GM06990 (cell line): ENCODE measurements around the gene EDN2.

Experiments used
- DNase-seq: peaks from one replicate; pipeline ENCODE4 v3.0.0-alpha.2; 2011; ENCODE audit not compliant: insufficient read length; ENCODE audit errors: extremely low read depth
- H3K27me3 ChIP-seq: replicated peaks from 2 replicates; pipeline ENCODE4 v1.6.0; 2011; ENCODE audit warnings: low read length; ENCODE audit not compliant: control insufficient read depth, insufficient read depth
- H3K36me3 ChIP-seq: 2 replicates; pipeline ENCODE4 v1.5.1; 2011; ENCODE audit warnings: low read length; ENCODE audit not compliant: control insufficient read depth, insufficient read depth
- H3K4me3 ChIP-seq: replicated peaks from 2 replicates; pipeline ENCODE4 v1.5.1; 2011; ENCODE audit warnings: low read depth, mild to moderate bottlenecking, control low read depth, low read length
- TF ChIP-seq, protein P1 (sequence below): IDR thresholded peaks from 2 replicates; pipeline ENCODE4 v1.5.1; 2011; ENCODE audit warnings: low read length, control low read depth, mild to moderate bottlenecking, inconsistent platforms; ENCODE audit not compliant: insufficient read depth, poor library complexity, severe bottlenecking

Gene EDN2

DNA sequence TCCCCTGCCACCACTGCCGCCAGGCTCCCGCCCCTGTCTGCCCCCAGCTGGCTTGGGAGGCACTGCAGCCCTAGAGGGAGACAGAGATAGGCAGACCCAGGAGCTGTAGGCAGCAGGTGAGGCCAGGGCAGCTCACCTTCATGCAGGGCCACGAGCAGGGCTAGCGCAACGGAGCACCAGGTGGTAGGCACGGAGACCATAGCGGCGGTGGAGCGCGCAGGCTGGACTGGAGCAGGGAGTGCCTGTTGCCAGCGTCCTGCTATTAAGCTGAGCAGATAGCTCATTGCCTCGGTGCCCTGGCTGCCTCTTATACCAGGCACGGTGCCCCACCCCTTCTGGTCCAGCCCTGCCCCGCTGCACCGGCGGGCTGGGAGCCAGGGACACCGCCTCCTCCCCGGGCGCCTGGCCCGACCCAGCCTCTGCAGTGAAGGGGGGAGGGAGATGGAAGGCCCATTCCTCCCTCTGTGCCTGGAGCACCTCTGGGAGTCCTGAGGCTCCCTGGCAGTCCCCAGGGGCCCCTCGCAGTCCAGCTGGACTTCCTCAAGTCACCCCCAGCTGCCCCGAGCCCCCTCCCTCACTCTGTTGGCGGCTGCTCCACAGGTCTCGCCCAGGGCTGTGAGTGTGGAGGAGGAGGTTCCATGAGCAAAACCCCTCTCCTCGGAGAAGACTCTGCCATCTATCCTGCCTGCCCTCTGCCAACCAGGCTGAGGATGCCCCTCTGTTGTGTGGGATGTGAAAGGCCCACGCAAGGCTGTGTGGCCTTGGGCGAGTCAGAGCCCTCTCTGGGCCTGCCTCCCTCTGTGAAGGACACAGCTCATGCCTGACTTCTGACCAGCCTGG, at the start of gene EDN2:
TSS of gene EDN2 (minus strand) at position 282 of the 840 bp plus-strand sequence. CDS start at position 200, 82 bp downstream.
- TF ChIP-seq, protein P1, sequence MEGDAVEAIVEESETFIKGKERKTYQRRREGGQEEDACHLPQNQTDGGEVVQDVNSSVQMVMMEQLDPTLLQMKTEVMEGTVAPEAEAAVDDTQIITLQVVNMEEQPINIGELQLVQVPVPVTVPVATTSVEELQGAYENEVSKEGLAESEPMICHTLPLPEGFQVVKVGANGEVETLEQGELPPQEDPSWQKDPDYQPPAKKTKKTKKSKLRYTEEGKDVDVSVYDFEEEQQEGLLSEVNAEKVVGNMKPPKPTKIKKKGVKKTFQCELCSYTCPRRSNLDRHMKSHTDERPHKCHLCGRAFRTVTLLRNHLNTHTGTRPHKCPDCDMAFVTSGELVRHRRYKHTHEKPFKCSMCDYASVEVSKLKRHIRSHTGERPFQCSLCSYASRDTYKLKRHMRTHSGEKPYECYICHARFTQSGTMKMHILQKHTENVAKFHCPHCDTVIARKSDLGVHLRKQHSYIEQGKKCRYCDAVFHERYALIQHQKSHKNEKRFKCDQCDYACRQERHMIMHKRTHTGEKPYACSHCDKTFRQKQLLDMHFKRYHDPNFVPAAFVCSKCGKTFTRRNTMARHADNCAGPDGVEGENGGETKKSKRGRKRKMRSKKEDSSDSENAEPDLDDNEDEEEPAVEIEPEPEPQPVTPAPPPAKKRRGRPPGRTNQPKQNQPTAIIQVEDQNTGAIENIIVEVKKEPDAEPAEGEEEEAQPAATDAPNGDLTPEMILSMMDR: peak; percentile 44
- Histone ChIP-seq H3K4me3 (no peak within 1 kb of the TSS), H3K27me3 (no peaks in the 10 kb centered on the region), H3K36me3 (no peaks in the 10 kb centered on the region)
- no peak for DNase-seq

DNA sequence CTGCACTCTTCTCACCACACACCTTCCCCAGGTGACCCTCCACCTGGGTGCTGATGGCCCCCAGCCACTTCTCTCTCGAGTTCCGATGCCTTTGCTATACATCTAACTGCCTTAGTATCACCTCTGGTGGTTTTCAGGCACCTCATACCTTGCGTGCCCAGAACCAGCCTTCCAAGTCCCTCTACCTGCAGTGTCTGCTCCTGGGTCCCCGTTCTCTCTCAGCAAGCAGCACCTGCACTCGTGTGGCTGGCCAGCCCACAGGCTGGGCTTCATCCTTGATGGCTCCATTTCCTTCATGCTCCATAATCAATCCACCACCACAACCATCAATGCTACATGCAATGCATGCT, 49.2 kb upstream of the EDN2 start:
- no peak for DNase-seq

DNA sequence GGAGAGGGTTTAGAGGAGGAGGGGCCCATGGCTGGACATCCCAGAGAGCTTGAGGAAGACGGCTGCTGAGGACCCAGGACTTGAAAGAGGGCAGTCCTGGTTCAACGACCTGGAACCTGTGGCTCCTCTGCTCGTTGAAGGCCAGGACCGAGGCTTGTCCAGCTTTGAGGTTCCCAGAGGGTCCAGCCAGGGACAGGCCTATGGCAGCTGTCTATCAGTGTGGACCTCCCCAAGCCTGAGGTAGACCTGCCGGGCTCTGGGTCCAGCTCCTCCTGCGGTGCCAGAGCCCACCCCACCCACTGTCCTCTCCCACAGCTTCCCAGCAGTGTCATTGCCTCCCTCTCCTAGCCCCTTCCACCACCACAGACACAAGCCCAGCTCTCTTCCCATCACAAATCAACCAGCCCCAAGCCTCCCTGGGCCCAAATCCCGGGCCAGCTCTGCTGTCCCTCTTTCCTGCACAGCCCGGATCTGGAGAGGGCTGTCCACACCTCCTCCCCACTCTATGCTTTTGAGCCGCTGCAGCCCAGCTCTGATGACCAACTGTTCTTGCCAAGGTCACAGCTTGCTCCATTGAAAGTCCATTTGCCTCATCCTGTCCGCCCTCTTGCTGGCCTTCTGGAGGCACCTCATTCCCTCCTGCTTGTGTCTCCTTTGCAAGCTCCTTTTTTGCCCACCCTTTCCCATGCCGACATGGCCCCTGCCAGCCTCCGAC, 48.7 kb upstream of the EDN2 start:
- no peaks in the 10 kb centered on the region for H3K27me3 ChIP-seq
- TF ChIP-seq, protein P1: no peak
- H3K4me3 ChIP-seq: no peak overlapping the region
- DNase-seq: no peak
- no peaks in the 10 kb centered on the region for H3K36me3 ChIP-seq

More for the DNA sequence above, 49.2 kb upstream of the EDN2 start:
- H3K36me3 ChIP-seq: no peaks in the 10 kb centered on the region
- H3K4me3 ChIP-seq: no peak overlapping the region
- TF ChIP-seq, protein P1: no peak
- no peaks in the 10 kb centered on the region for H3K27me3 ChIP-seq

DNA sequence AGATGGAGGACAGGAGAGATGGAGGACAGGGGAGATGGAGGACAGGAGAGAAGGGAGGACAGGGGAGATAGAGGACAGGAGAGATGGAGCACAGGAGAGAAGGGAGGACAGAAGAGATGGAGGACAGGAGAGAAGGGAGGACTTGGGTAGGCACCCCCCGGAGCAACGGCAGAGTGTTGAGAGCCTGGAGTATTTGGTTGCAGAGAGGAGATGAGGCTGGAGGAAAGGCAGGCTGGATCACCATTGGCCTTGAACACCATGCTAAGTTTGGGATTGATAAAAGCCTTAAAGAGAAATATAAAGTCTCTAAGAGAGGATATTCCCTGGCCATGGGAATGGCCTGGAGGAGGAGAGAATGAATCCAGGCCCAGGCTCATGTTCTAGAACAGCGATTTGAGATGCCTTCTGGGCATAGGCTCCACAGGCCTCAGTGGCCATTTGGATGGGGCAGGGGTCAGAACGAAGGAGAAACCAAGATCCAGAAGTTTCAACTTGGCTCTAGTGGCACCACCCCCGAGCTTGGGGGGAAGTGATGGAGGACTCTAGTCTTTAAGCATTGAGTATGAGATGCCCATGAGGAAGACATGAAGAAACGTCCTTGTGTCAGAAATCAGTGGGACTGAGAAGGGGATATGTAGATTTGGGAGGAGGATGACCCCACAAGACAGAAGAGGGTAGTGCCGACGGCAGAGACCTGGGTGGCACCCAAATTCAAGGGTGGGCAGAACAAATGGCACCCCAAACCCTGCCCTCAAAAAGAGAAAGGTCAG, 47.9 kb upstream of the EDN2 start:
- Histone ChIP-seq H3K27me3 (no peaks in the 10 kb centered on the region), H3K36me3 (no peaks in the 10 kb centered on the region), H3K4me3 (no peak overlapping the region)
- no peak for DNase-seq
- TF ChIP-seq, protein P1: no peak

DNA sequence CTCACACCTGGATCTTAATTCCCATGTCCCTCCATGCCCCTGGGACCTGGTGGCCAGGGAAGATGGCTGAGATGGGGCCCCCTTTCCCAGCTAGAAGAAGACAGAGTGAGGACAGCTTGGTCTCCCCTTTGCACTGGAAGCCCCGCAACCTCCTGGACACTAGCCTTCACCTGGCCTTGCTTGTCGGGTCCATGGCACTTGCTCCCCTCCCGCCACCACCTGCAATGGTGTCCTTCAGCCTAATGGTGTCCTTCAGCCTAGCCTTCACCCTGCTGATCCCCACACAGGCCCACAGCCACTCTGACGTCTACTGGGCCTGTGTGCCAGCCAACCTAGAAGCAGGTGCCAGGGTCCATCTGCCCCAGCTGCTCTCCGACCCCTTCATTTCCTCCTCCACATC, 45.9 kb upstream of the EDN2 start:
- Histone ChIP-seq H3K27me3 (no peaks in the 10 kb centered on the region), H3K36me3 (no peaks in the 10 kb centered on the region), H3K4me3 (no peak overlapping the region)
- DNase-seq: no peak
- TF ChIP-seq, protein P1: no peak
